ENCODE data around the gene PRR30. TPM values are rescaled to one million over a fixed set of nuclear protein-coding genes. Genes with fewer than 3 reads are reported as not detected.

The PRR30 gene
- polyA plus RNA-seq, 1 donor (not counting 4 experiments of a cell fraction or from before 2014, with no cell fraction given): not detected

- Histone ChIP-seq H2AFZ (ENCODE audit: control insufficient read depth, low read length) (no peak overlapping the region), H3K27ac (ENCODE audit: control insufficient read depth, insufficient read depth, low read length) (no peak overlapping the region), H4K20me1 (ENCODE audit: control insufficient read depth, extremely low read depth, insufficient read depth, low read length) (no peaks in the 10 kb centered on the region), H3K79me2 (ENCODE audit: control insufficient read depth, insufficient read depth, low read length) (no peaks in the 10 kb centered on the region), H3K4me3 (ENCODE audit: control insufficient read depth in 2 of 3, extremely low read depth in 1 of 3, insufficient read depth in 2 of 3, low read depth in 1 of 3, low read length in 3 of 3) (no peak overlapping the region), H3K4me2 (ENCODE audit: control insufficient read depth, extremely low read depth, insufficient read depth, low read depth, low read length) (no peak overlapping the region), H3K27me3 (ENCODE audit: control insufficient read depth, extremely low read depth, insufficient read depth, low read length) (peaks cover 2% of the 10 kb centered on the region), H3K9me1 (ENCODE audit: control insufficient read depth, extremely low read depth, insufficient read depth, low read length) (no peaks in the 10 kb centered on the region), H3K9me3 (ENCODE audit: control insufficient read depth, low read depth, low read length) (no peaks in the 10 kb centered on the region), H3K4me1 (ENCODE audit: control insufficient read depth, extremely low read depth, insufficient read depth, low read length) (no peaks in the 10 kb centered on the region), H3K36me3 (ENCODE audit: control insufficient read depth in 2 of 2, extremely low read depth in 1 of 2, insufficient read depth in 2 of 2, low read length in 2 of 2) (no peaks in the 10 kb centered on the region), H3K9ac (ENCODE audit: control insufficient read depth, extremely low read depth, insufficient read depth, low read length) (no peak overlapping the region)
- FAIRE-seq (no peak), DNase-seq (ENCODE audit: low read depth, low spot score) (no peak)
- dilution Hi-C loops (cut with MboI; ENCODE audit: extremely low pct_ligation_motif_present, low sequenced_read_pairs): no loop called here
- TF ChIP-seq EZH2 (IDR thresholded peaks at IDR 0.05; ENCODE audit: low read length) (no peak), CTCF (optimal IDR thresholded peaks at IDR 0.05 in 1 of 3, IDR thresholded peaks at IDR 0.05 in 1 of 3, conservative IDR thresholded peaks at IDR 0.05 in 1 of 3; ENCODE audit: extremely low read depth in 1 of 3, insufficient read depth in 2 of 3, low read length in 3 of 3) (no peak)
Observed at GRCh38 chr2:27182346-27182745, 43.1 kb upstream of the PRR30 start.

DNA sequence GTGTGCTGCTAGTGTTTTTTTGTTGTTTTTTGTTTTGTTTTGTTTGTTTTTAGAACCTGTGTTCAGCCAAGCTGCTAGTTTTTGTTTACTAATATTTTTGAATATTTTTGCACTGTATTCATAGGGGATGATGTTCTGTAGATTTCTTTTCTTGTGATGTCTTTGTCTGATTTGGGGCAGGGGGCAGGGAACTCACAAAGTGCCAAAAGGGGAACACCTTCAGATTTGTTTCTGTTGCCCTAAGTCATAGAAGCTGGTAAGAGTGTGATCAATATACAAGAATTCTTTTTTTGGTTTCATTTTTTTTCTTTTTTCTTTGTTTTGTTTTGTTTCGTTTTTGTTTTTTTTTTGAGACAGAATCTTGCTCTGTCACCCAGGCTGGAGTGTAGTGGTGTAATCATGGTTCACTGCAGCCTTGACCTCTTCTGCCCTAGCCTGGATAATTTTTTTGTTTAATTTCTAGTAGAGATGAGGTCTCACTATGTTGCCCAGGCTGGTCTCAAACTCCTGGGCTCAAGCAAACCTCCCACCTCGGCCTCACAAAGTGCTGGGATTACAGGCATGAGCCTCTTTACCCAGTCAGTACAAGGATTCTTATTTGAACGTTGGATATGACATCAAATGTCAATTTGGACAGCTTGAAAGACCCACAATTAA lies 40.3 kb upstream of the PRR30 start:
- no peak overlapping the region for H2AFZ ChIP-seq (ENCODE audit: control insufficient read depth, low read length)
- H3K4me2 ChIP-seq (ENCODE audit: control insufficient read depth, extremely low read depth, insufficient read depth, low read depth, low read length): no peak overlapping the region
- no peaks in the 10 kb centered on the region for H3K4me1 ChIP-seq (ENCODE audit: control insufficient read depth, extremely low read depth, insufficient read depth, low read length)
- H3K36me3 ChIP-seq (ENCODE audit: control insufficient read depth in 2 of 2, extremely low read depth in 1 of 2, insufficient read depth in 2 of 2, low read length in 2 of 2): no peaks in the 10 kb centered on the region
- FAIRE-seq (no peak), DNase-seq (ENCODE audit: low read depth, low spot score) (no peak)
- no peak overlapping the region for H3K4me3 ChIP-seq (ENCODE audit: control insufficient read depth in 2 of 3, extremely low read depth in 1 of 3, insufficient read depth in 2 of 3, low read depth in 1 of 3, low read length in 3 of 3)
- no peak overlapping the region for H3K9ac ChIP-seq (ENCODE audit: control insufficient read depth, extremely low read depth, insufficient read depth, low read length)
- no peaks in the 10 kb centered on the region for H3K79me2 ChIP-seq (ENCODE audit: control insufficient read depth, insufficient read depth, low read length)
- no peaks in the 10 kb centered on the region for H4K20me1 ChIP-seq (ENCODE audit: control insufficient read depth, extremely low read depth, insufficient read depth, low read length)
- no peaks in the 10 kb centered on the region for H3K9me3 ChIP-seq (ENCODE audit: control insufficient read depth, low read depth, low read length)
- peaks cover 7% of the 10 kb centered on the region for H3K27me3 ChIP-seq (ENCODE audit: control insufficient read depth, extremely low read depth, insufficient read depth, low read length)
- H3K9me1 ChIP-seq (ENCODE audit: control insufficient read depth, extremely low read depth, insufficient read depth, low read length): no peaks in the 10 kb centered on the region
- no peak overlapping the region for H3K27ac ChIP-seq (ENCODE audit: control insufficient read depth, insufficient read depth, low read length)
- TF ChIP-seq CTCF (optimal IDR thresholded peaks at IDR 0.05 in 1 of 3, IDR thresholded peaks at IDR 0.05 in 1 of 3, conservative IDR thresholded peaks at IDR 0.05 in 1 of 3; ENCODE audit: extremely low read depth in 1 of 3, insufficient read depth in 2 of 3, low read length in 3 of 3) (no peak), EZH2 (IDR thresholded peaks at IDR 0.05; ENCODE audit: low read length) (no peak)
- dilution Hi-C loops (cut with MboI; ENCODE audit: extremely low pct_ligation_motif_present, low sequenced_read_pairs): no loop called here
